ENCODE data around the gene SAMD8.
A peak's percentile ranks its signal among the peaks of the same experiment; 100 is the strongest.

Gene SAMD8

DNA sequence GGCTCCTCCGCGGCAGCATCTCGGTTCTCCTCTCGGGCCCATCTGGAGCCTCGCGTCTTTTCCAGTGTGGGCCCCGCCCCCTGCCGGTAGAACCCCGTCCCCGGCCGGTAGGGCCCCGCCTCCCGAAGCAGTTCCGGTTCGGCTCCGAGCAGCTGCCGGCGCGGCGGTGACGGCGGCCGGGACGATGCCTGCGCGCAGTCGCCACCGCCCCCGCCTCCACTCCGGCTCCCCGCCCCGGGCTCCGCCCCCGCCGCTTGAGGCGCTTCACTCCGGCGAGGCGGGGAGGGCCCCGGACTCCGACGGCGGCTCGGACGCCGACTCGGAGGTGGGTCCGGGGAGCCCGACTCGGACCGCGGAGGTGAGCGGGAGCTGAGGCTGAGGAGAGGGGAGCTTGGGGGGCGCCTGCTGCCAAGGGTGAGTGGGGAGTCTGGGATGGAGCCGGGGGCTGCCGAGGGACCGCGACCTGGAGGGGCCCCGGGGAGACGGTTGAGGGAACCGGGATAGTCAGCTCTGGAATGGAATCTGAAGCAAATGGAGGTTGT is at the start of gene SAMD8:
Gene SAMD8, plus strand, starts transcription at position 292 of the 542 bp plus-strand sequence. CDS start 38,873 bp downstream, outside the sequence.
- peak; percentile 99 for DNase-seq

DNA sequence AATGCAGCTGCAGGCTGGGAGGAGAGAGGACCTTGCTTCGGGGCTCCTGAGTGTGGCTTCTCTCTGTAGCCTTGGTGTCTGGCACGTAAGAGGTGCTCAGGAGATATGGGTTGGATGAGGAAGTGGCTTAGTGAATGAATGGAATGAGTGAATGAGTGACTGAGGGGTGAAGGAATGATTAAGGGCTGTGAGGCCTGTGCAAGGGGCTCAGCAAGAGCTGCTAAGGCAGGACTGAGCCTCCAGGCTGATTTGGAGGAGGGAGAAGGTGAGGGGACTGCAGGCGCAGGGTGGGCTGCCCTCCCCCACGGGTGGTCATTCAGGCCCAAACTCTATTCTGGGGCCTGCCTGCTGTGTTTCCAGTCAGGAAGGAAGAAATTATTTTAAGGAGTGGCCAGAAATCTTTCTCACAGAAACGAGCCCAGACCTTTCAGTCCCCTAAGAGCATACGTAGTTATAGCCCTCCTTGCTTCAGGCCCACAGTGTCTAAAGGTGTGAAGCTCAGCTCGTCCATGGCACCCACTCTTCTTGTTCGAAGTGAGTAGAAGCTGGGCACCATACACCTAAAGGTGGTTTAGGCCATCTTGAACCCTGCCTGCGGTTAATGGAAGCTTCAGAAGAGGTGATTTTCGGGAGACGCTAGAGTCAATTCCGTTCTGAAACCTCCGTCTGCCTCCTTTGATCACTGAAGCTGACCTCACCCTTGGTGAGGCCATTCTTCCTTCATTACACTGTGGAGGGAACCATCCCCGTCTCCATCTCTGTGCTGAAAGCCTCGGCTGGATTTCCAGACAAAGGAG is 49.5 kb upstream of the SAMD8 start:
- peak in 2 of 3 donors; percentile 69 to 89 for DNase-seq

DNA sequence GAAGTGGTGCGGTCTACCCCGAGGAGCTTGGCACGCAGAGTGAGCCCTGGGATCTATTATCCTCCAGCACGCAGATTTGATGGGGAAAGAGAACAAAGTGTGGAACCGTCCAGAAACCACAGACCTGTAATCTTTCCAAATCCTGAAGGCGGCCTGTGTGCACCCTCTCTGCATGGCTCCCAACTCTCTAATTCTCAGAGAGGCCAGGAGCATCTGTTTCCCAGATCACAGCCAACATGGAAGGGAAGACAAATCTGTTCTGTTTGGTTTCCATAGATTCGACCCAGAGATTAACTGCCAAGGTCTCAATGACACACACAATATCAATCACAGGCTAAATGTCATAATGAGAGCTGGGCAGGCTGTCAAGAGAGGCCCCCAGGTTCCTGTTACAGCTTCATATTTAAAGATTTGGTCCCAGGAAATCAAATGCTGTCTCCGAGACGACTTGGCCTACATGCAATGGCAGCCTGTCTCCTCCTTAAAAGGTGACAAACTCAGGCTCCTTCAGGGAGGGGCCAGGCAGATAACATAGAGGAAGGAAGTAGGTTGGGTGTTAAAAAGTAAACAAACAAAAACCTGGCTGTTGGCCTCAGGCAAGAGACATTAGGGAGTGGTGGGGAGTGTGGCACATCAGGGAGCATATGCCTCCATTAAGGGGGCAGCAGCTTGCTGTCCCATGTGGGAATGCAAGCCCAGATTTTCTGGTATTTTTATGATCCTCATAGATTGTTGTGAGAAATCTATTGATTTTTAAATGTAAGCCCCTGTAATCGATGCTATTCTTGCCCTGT is 48.8 kb upstream of the SAMD8 start:
- no peak for DNase-seq

DNA sequence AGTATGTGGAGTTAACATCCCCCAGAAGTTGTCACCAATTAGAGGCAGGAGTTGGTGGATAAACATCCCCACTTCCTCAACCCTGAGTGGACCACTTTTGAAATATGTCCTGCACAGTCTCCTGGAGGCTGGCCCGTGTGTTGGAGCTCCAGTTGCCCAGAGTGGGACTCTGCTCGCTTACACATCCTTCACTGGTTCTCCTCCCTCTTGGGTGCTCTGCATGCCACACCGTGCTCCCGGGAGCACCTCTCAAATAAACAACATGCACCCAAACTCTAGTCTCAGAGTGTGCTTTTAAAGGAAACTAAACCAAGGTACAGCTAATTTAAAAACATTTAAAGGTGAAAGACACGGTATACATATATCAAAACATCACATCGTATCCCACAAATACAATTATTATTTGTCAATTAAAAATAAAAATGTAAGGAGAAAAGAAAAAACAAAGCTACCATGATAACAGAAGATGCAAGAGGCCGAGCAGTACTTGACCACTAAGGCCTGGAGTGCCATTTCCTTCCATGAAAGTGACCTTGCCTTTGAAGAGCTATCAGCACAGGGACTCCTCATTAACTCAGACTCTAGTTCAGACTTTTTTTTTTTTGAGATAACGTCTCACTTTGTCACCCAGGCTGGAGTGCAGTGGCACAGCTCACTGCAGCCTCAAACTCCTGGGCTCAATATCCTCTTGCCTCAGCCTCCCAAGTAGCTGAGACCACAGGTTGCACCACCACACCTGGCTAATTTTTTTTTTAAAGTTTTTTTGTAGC is 47.8 kb upstream of the SAMD8 start:
- DNase-seq: no peak

DNA sequence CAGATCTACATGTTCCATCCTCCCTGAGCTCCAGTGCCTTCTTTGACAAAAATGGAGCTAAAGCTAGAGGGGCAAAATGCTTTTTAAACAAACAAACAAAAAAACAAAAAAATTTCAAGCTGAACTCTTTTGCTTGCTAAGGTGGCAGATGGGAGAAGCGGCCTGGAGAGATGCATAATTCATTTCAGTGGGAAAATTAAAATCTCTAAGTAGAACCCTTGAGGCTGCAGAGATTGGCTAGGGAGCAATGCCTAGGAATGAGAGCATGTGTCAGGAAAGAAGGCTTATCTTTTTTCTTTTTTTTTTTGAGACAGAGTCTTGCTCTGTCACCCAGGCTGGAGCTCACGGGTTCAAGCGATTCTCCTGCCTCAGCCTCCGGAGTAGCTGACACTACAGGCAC is 46.4 kb upstream of the SAMD8 start:
- DNase-seq: no peak

DNA sequence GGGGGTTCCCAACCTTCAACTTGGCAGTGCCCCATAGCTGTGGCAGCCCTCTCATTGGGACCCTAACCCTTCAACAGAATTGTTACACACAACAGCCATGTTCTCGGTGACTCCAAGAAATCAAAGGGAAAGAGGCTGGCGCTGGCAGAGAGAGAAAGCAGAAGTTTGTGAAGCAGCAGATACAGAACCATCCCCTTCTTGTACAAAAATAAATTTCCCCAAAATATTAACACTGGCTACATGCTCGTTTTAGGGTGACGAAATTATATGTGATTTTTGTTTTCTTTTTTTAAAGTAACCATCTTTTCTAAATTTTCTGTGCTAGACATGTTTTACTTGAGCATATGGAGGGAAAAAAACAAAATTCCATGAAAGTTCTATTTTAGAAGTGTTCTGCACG is 45.2 kb upstream of the SAMD8 start:
- DNase-seq: peak; percentile 45 to 63 (median 57)

DNA sequence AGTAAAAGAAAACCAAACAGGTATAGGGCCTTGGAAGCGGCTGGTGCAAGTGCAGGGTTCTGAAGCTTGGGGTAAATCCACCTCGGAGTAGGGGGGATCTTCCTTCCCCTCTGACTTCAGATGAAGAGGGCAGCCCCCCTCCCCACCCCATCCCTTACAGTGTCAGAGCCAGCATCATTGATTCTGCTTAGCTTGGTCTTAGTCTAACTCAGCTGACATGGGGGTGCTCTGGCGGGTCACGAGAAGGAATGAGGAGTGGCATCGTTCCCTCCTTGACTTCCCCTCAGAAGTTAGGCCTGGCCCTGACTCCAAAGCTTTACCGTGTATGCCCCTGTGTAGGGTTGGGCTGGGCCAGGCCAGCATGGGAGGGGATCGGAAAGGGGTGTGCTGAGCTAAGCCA is 44.2 kb upstream of the SAMD8 start:
- DNase-seq: no peak

DNA sequence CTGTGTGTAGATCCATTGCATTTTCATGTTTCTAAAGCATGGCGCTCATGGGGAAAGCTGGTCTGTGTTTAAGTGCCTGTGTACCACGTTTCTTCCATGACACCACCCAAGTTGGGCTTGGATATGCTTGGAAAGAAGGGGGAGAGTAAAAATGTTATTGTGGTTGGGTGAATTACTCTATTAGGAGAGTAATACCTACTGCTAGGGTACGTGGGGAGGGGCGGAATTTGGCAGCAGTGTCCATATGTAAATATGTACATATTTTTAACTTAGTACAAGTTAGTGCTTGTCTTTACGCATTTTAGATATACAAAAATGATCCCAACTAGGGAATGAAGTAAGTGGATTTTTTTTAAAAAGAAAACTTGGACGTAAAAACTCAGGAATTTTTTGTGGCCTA is 42.9 kb upstream of the SAMD8 start:
- no peak for DNase-seq

DNA sequence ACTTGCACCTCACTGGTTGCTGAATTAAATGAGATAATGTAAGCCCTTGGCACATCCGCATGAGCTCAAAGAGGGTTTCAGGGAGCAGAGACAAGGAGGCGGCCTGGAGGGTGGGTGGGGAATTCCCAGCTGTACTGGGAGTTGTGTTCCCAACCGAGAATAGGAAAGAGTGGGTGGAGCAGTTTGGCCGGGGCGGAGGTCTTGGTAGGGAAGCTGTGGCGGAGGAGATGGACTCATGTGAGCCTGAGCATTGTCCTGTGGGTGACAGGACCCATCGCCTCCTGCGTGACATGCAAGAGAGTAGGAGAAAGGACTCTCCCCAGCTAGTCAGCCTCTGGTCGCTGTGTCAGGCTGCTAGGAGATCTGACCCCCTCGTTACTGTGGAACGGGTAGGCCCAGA is 41.0 kb upstream of the SAMD8 start:
- DNase-seq: peak; percentile 88 to 92 (median 91)

DNA sequence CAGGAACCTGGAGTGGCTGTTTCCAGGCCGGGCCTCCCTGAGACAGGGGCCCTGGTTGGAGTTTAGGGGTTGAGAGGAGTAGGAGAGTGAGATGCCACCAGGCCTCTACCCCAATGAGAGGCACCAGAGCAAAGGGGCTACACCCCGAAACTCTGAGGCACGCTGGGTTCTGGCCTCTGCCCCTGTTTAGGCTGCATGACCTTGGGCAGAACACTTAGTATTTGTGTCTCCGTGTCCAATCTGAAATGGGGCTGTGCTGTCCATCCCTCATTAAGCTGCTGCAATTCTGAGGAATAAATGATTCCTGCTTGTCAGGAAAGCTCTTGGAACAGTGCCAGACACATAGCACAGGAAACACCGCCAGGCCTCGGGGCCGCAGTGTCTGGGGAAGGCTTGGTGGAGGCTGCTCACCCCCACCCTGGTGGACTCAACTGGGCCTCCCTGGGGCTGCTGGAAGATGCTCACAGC is 40.5 kb upstream of the SAMD8 start:
- DNase-seq: no peak

DNA sequence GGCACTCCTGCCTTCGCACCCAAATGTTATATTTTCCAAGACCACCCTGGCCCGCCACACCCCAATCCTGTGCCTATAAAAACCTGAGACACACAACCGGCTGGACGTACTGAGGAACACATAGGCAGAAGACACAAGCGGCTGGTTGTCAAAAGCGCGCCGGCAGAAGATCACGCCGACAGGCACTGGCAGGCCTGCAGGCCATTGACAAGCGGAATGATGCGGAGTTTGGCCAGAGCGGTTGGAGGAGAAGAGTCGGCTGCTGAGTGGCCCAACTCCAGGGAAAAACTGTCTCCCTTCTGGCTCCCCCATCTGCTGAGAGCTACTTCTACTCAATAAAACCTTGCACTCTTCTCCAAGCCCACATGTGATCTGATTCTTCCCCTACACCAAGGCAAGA is 39.7 kb upstream of the SAMD8 start:
- no peak for DNase-seq

DNA sequence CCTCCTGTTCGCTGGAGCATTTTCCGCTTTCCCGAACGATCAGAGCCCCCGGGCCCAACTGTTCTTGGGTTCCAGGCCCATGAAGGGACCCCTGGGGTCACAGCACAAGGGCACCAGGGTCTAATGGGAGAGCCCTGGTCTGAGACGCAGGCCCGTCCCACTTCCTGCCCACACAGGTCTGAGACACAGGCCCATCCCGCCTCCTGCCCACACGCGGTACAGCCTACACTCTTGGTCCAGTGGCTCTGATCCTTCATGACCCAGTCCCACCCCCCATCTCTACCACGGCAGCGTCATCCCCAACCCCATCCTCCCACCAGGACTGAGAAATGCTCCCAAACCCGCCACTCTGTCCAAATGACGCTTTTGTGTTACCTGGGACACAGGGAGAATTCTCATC is 38.7 kb upstream of the SAMD8 start:
- DNase-seq: no peak

DNA sequence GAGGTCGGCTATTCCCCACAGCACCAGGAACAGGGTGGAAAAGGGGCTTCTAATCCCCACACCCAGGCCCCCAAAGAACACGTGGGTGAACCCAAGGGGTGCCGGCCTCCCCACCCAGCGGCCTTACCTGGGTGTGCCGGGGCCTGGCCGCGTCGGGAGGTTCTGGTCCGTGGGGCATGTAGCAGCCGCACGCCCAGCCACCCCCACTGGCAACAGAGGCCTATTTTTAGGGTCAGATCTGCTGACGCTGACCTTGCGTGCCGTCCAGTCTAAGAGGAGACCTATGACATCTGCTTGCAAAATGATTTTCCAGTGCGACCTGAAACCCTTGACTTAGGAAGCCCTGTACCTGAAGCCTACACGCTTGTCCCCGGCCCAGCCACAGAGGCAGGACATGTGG is 38.0 kb upstream of the SAMD8 start:
- DNase-seq: no peak

DNA sequence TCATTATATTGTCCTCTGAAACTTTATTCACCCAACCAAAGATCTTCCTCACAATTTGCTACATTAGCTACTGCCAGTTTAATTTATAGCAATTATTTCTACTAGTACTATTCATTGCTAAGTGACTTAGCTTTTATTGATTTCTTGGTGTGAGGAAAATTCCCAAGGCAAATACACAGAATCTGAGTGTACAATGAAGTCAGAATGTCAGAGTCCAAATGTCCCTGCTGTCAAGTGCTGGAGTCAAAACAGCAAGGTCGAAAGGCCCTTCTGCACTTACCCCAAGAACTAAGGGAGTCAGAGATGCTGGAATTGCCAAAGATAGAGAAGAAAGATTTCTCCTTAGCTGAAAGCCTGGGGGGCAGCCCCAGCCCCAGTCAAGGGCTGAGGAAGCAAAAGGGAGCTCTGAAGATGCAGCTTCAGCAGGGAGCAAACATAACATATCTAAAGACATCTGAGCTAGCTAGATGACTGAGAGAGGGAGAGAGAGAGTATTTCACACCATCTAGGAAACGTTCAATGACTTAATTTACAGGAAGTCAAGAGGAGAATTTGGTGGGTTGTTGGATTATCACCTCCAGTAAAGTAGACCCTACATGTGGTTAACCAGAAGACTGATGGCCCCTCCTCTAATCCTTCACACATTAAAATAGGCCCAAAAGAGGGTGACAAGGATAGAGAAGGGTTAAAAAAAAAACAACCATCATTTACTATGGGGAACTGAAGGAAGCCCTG is 36.6 kb upstream of the SAMD8 start:
- no peak for DNase-seq

DNA sequence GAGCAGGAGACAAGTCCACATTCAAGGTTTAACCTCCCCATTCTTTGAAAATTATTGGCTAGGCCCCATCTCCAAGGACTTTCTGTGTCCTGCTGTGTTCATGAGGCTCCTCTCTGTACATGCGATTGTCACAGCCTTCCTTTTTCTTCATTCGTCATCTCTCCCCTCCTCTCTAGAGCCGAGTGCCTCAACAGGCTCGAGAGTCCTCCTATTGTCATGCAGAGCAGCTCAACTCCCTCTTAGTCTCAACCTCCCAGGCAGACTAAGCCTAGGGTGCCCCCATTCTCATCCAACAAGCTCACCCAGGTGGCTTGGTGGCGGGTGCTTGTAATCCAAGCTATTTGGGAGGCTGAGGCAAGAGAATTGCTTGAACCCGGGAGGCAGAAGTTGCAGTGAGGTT is 35.1 kb upstream of the SAMD8 start:
- no peak for DNase-seq

DNA sequence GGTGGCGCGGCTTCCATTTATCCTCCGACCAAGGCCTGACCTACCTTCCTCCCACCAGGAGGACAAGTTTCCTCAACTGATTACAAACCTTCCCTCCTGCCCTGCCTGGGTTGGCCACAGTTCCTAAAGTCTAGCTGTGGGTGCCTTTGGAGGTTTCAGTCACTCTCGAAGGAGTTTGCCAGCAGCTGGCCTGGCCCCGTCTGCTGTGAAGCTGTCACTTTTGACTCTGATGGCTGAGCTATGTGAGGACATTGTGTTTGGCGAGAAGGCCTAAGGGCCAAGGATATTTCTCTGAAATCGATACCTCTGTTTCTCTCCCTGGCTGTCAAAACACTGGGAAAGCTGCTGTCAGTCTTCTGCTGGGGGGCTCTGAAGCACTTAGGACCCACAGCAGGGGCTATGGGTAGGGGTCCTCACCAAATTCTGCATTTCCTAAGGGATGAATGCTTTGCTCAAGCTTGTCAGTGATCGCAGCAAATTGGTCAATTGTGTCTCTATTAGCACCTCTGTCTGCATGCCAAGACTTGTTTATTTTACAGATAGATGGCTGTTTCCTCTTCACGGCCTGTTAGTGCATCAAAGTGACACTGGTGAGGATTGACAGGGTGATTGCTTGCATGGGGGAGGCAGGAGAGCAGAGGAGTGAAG is 31.9 kb upstream of the SAMD8 start:
- no peak for DNase-seq

DNA sequence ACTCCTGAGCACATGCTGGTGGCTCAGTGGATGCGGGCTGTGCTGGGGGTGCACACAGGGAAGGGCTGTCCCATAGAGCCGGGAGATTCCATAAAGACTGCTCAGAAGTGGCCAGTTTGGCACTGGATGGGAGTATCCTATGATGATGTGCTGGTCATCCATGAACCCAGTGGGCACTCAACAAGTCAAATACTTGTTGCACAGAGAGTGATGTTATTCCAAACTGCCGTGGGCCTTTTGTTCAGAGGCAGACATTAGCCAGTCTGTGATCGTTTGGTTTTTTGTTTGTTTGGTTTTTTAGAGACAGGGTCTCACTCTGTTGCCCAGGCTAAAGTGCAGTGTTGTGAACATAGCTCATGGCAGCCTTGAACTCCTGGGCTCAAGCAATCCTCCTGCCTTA is 30.9 kb upstream of the SAMD8 start:
- no peak for DNase-seq

DNA sequence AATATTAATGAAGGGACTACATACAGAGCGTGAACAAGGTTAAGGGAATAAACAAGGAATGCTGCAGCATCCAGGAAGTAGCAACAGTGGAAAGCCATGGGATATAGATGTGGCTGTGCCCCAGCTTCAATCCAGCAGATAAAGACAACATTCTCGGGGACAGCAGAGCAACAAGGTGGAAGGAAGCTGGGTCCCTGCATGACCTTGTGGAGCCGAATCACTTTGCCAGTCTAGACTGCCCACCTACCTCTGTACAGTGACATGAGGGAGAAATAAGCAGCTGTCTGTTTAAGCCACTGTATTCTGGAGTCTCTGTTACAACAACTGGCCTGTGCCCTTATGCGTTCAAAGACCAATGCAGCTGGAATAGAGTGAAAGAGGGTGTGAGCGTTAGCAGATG is 30.1 kb upstream of the SAMD8 start:
- DNase-seq: no peak

DNA sequence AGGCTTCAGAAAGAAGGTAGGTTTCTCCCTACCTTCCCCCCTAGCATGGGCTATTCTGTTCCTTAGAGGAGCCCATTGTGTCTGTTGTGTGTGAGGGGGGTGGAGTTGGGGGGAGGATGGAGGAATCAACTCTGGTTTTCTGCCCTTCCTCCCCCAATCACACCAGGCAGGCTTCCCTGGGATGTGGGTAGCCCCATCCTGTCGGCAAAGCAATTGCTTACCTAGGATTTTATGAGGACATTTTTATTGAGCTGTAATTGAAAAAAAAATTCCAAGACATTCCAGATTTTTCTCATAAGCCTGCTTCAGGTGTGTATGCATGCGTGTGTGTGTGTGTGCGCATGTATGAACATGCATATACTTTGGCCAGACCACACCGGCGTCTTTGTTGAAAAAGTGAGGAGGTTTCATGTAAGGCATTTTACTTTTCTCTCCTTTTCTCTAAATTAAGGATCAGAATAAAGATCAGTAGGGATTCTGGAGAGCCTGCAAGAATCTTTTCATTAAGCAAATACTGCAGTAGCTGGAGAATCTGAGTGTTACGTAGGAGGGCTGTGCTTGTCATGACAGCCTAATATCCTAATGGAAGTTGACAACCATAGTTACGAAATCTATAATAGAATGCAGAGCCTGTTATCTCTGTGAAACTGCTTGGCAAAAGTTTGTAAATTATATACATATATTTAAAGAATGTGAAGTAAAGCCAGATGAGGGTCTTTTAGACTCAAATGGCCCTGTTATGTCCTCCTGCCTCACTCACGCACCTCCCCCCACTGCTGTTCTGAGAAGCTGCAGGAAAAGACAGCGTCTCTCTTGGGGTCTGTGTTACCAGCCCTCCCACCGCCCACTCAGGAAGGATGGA is 27.3 kb upstream of the SAMD8 start:
- no peak for DNase-seq

DNA sequence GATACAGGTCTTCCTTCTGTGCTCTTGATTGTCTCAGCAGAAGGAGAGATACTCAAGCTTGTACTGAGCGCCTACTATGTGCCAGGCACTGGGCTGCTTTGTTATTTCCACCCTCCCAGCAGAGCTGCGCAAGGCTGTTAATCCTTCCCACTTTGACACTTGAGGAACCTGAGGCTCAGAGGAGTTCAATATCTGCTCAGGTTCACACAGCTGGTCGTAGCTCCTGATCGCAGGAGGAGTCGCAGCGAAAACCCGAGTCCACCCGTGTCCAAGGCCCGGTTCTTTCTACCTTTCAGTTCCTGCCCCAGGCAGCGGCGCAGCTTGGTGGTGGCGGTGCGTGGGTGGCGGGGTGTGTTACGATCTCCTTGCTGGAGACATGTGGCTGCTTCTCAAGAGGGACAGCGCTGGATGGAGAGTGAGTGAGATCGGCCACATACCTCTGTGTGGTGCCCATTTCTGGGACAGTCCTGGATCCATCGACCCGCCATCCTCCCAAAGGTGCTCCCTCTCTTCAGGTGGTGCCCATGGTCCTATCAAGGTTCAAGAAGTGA is 26.5 kb upstream of the SAMD8 start:
- DNase-seq: no peak
